ENCODE measurements around the gene IP6K1. TPM values are rescaled to one million over a fixed set of nuclear protein-coding genes. Genes with fewer than 3 reads are reported as not detected.

IP6K1 gene
- total and polyA plus RNA-seq, 12 donors, result 12.3 to 73.9 (median 44.2) TPM

- Histone ChIP-seq H3K4me3 (no peak overlapping the region), H3K36me3 (replicated peaks in 1 of 2) (no peaks in the 10 kb centered on the region), H3K9me3 (replicated peaks in 1 of 3) (no peaks in the 10 kb centered on the region), H3K27ac (no peak overlapping the region), H3K4me1 (replicated peaks in 1 of 2) (peaks cover 0 to 7% of the 10 kb centered on the region in 2 donors), H3K27me3 (no peaks in the 10 kb centered on the region)
- 84 to 95% (median 89%) methylated on average over 3 of the region's 3 CpGs for WGBS, 4 donors
- TF ChIP-seq CTCF (IDR thresholded peaks at IDR 0.05), result no peak
- no peak for TF ChIP-seq POLR2A (IDR thresholded peaks at IDR 0.05)
- no peak for DNase-seq
- intact Hi-C loops (cut with DNase I), result no loop called here
Observed at GRCh38 chr3:49769286-49769915, 16.9 kb downstream of the IP6K1 start.

GRCh38 chr3:49763981-49764380 is 22.4 kb downstream of the IP6K1 start:
- Histone ChIP-seq H3K27ac (no peak overlapping the region), H3K4me1 (replicated peaks in 1 of 2) (no peaks in the 10 kb centered on the region), H3K27me3 (no peaks in the 10 kb centered on the region), H3K36me3 (replicated peaks in 1 of 2) (no peaks in the 10 kb centered on the region), H3K9me3 (replicated peaks in 1 of 3) (no peaks in the 10 kb centered on the region), H3K4me3 (no peak overlapping the region)
- no peak for TF ChIP-seq CTCF (IDR thresholded peaks at IDR 0.05)
- no peak for TF ChIP-seq POLR2A (IDR thresholded peaks at IDR 0.05)
- intact Hi-C loops (cut with DNase I), result no loop called here
- DNase-seq, result no peak
- 97 to 99% (median 98%) methylated on average over 4 of the region's 4 CpGs for WGBS, 4 donors

GRCh38 chr3:49761661-49762060 is 24.7 kb downstream of the IP6K1 start:
- H3K27ac ChIP-seq, result no peak overlapping the region
- 88 to 92% (median 90%) methylated on average over 3 of the region's 3 CpGs for WGBS, 4 donors
- H3K4me3 ChIP-seq, result no peak overlapping the region
- H3K9me3 ChIP-seq (replicated peaks in 1 of 3), result no peaks in the 10 kb centered on the region
- H3K27me3 ChIP-seq, result no peaks in the 10 kb centered on the region
- intact Hi-C loops (cut with DNase I), result no loop called here
- TF ChIP-seq POLR2A (IDR thresholded peaks at IDR 0.05) (no peak), CTCF (IDR thresholded peaks at IDR 0.05) (no peak)
- H3K4me1 ChIP-seq (replicated peaks in 1 of 2), result no peaks in the 10 kb centered on the region
- no peak for DNase-seq
- H3K36me3 ChIP-seq (replicated peaks in 1 of 2), result no peaks in the 10 kb centered on the region

- Histone ChIP-seq H3K27me3 (no peaks in the 10 kb centered on the region), H3K9me3 (replicated peaks in 1 of 3) (no peaks in the 10 kb centered on the region), H3K36me3 (replicated peaks in 1 of 2) (no peaks in the 10 kb centered on the region), H3K4me1 (replicated peaks in 1 of 2) (peaks cover under 1 to 20% of the 10 kb centered on the region in 2 donors), H3K27ac (no peak overlapping the region), H3K4me3 (no peak overlapping the region)
- 17 to 35% (median 29%) methylated on average over 1 of the region's 1 CpG for WGBS, 4 donors
- no peak for DNase-seq
- TF ChIP-seq CTCF (IDR thresholded peaks at IDR 0.05) (no peak), POLR2A (IDR thresholded peaks at IDR 0.05) (no peak)
- intact Hi-C loops (cut with DNase I), result no loop called here
Observed at GRCh38 chr3:49759226-49759625, 27.1 kb downstream of the IP6K1 start.
